ENCODE results near the gene TGFBI.

TGFBI gene

GRCh38 chr5:136004436-136004835 lies 24.4 kb upstream of the TGFBI start:
- no peak for DNase-seq (ENCODE audit: extremely low read depth, low read depth)
- no peak for TF ChIP-seq CTCF (IDR thresholded peaks at IDR 0.05; ENCODE audit: low read depth, low read length)

- DNase-seq (ENCODE audit: extremely low read depth, low read depth): no peak
- no peak for TF ChIP-seq CTCF (IDR thresholded peaks at IDR 0.05; ENCODE audit: low read depth, low read length)
These were observed 23.3 kb upstream of the TGFBI start for GRCh38 chr5:136005476-136005875.

GRCh38 chr5:136006164-136006563 lies 22.6 kb upstream of the TGFBI start:
- no peak for DNase-seq (ENCODE audit: extremely low read depth, low read depth)
- no peak for TF ChIP-seq CTCF (IDR thresholded peaks at IDR 0.05; ENCODE audit: low read depth, low read length)

GRCh38 chr5:136006761-136007251 lies 22.0 kb upstream of the TGFBI start:
- no peak for TF ChIP-seq CTCF (IDR thresholded peaks at IDR 0.05; ENCODE audit: low read depth, low read length)
- peak; percentile 50 for DNase-seq (ENCODE audit: extremely low read depth, low read depth)

GRCh38 chr5:136007271-136007670 lies 21.5 kb upstream of the TGFBI start:
- TF ChIP-seq CTCF (IDR thresholded peaks at IDR 0.05; ENCODE audit: low read depth, low read length): no peak
- no peak for DNase-seq (ENCODE audit: extremely low read depth, low read depth)

GRCh38 chr5:136011414-136012001 lies 17.3 kb upstream of the TGFBI start:
- TF ChIP-seq CTCF (IDR thresholded peaks at IDR 0.05; ENCODE audit: low read depth, low read length): no peak
- DNase-seq (ENCODE audit: extremely low read depth, low read depth): no peak

GRCh38 chr5:136012041-136012804 lies 16.6 kb upstream of the TGFBI start:
- DNase-seq (ENCODE audit: extremely low read depth, low read depth): no peak
- no peak for TF ChIP-seq CTCF (IDR thresholded peaks at IDR 0.05; ENCODE audit: low read depth, low read length)
